GM21717 (cell line): ENCODE data around the gene C1QL4.
A peak's percentile ranks its signal among the peaks of the same experiment; 100 is the strongest.
"Not testable (repeated sequence)": the region's sequence is repeated elsewhere in the genome, so short reads cannot be mapped to it uniquely, and the experiment has no call there.

Experiments
- ATAC-seq: cut with Tn5 transposase; IDR thresholded peaks from one replicate; pipeline ENCODE4 v1.9.1; 2021; ENCODE audit warnings: mild to moderate bottlenecking, moderate library complexity; ENCODE audit not compliant: unreplicated experiment

Gene C1QL4

DNA sequence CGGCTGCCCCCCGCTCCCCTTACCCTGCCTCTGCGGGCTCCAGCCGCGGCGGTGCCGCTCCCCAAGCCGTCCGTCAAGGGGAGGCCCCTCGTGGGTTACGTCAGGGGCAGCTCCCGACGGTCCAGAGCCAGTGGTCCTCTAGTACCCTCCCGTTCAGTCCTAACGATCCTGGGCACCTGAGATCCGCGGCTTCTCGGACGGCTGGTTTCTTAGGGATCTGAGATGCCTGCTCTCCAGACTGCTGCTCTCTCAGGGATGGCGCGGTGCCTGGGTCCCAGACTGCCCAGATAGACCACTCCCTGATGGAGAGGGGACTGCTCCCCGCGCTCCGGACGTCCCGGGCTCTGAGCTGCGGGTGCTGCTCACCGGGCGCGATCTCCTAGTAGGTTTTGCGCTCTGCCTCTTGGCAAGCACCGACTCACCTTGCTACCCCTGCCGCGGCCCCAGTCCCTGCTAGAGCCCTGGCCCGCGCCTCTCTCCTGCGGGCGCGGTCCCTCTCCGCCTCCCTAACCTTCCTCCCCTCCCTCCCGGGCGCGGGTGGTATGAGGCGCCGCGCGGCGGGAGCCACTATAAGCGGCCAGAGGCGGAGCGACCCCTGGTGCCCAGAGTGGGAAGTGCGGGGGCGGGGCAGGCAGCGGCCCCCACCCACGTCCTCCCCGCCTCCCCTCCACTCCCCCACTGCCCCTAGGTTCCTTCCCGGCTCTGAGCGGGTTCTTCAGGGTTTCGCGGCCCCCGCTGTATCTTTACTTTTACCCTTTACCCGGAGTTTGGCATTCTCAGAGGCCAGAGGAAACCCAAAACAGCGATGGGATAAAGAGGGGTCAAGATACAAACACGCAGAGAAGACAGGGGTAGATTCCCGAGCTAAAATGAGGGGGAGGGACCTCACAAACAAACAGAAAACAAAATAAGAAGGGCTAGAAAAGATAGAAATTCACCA lies at the start of gene C1QL4:
C1QL4 (minus strand) TSS at position 544 of the 940 bp plus-strand sequence. CDS start 711 bp downstream, outside the sequence.
- peak; percentile 51 for ATAC-seq

DNA sequence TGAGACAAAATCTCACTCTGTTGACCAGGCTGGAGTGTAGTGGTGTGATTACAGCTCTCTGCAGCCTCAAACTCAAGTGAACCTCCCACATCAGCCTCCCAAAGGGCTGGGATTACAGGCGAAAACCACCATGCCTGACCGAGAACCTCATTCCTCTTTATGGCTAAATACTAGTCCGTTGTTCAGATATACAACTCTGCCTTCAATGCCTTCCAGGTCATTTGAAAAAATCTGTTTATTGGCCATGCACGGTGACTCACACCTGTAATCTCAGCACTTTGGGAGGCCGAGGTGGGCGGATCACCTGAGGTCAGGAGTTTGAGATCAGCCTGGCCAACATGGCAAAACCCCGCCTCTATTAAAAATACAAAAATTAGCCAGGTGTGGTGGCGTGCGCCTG lies 43.2 kb upstream of the C1QL4 start:
- not testable (repeated sequence) for ATAC-seq

DNA sequence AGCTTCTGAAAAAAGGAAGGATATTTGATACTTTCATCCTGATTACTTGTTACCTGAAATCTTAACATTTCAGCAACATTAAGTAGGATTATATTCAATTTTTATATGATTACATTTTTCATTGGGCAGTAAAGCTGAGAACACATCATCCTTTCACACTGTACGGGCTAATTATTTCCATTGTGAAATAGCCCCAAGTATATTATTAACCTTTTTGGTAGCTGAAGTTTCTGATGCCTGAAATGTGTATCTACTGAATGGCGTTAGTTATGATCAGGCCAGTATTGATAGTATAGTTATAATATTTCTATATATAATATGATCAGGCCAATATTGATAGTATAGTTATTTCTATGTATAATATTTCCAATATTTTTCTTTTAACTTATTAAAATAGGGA lies 40.4 kb upstream of the C1QL4 start:
- ATAC-seq, result no peak

DNA sequence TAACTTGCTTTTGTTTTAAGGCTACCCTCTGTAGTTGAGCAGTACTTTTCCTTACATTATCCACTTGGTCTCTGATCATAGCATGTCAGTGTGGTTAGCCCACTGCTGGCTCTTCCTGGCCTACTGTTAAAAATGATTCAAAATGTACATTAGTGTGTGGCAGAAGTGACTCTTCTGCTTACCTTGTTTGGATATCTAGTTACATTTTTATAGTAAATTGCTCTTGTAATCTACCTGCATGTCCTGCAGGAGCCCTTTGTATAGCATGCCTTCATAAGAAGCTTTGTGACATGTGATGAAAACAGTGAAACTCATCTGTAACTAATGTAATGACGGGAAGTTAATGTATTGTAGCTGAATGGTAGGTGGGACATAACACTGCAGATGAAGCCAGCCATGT lies 38.4 kb upstream of the C1QL4 start:
- no peak for ATAC-seq

DNA sequence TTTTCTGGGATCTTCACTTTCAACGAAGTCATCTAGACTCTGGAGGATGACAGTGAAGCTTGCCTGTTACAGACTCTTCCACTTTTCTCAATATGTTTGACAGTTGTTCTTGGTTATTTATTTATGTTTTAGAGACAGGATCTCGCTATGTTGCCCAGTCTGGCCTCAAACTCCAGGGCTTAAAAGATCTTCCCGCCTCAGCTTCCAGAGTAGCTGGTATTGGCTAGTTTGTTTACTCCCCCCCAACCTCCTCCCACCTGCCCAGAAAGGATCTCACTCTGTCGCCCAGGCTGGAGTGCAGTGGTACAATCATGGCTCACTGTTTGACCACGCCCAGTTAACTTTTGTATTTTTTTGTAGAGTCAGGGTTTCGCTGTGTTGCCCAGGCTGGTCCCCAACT lies 33.6 kb upstream of the C1QL4 start:
- ATAC-seq, result no peak

DNA sequence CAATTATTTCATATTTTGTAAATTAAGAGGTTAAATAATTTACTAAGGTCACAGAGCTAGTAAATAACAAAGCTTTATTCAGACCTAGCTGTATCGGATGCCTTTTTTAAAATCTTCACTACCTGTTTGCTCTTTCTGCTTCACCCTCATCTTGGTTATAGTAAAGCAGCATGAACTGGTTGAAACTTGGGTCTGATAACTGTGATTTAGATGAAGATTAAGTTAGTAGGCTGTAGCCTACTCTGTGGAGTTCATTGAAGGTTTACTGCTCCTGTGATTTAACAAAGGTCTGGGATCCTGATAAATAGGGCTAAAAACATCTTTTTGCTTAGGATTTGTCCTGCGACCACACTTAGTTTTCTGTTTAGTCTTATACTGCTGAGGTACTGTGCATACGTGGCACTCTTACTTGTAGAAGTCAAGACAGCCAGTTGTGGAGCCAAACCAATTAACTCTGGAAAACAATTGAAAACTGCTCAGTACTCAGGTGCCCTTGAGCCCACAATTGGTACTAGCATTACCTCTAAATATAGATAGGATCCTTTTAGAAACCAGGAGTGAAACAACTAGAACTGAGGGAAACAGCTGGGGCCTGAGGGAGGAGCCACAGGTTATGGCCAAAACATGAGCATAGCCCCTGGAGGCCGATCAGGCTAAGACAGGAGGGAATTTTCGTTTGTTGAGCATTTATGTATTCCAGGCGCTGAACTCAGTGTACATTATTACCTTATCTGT lies 32.6 kb upstream of the C1QL4 start:
- ATAC-seq, result peak; percentile 45

DNA sequence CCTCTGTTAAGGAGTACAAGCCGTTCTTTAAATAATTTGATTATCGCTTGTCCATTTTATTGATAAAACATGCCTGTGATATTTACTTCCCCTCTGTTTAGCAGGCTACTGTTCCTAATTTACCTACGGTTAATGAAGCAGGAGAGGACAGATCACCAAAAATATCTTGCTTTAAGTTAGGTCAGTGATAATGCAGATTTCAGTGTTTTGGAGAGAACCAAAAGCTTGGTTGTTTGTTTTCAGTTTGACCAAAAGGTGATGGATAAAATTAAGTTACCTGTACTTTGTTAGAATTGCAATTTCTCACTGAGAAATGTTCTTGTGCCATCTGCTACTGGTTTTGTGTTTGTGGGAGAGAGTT lies 31.2 kb upstream of the C1QL4 start:
- ATAC-seq, result no peak

DNA sequence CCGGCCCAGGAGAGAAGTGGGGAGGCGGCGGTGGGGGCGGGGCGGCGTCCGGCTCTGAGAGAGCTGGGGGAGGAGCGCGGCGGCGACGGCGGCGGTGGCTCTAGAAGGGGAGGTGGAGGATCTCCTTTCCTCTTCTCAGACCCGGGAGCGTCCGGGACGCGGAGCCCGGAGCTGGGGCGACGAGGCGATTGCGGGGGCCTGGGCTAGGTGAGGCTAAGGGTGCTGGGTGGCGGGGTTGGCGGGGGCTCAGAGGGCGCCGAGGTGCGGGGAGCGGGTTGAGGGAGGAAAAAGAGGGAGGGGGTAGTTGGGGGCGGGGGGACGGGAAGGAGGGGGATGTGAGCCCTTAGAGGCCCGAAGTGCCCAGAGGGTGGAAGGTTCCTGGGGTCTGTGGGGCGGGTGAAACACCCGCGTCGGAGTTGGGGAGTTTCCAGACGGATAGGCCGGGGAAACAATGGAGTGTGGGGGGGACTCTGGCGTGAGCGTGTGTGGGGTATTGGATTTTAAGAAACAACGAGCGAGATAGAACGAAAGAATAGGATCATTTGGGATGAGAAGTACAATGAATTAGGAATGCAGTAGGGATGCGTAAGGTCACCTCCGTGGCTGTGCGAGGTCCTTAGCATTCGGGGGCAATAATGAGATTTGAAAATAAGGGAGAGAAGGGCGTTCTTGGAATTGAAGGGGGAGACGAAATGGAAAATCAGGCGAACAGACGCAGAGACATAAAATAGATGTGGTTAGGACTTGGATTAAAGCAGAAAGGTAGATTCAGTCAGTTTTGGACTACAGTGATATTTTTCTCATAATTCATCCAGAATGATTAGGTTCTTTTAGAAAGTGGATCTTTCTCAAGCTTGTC lies 30.6 kb upstream of the C1QL4 start, which contains the start of gene SPATS2:
SPATS2 (plus strand) TSS at position 82 of the 859 bp plus-strand sequence. CDS start 93,551 bp downstream, outside the sequence.
- no peak for ATAC-seq

DNA sequence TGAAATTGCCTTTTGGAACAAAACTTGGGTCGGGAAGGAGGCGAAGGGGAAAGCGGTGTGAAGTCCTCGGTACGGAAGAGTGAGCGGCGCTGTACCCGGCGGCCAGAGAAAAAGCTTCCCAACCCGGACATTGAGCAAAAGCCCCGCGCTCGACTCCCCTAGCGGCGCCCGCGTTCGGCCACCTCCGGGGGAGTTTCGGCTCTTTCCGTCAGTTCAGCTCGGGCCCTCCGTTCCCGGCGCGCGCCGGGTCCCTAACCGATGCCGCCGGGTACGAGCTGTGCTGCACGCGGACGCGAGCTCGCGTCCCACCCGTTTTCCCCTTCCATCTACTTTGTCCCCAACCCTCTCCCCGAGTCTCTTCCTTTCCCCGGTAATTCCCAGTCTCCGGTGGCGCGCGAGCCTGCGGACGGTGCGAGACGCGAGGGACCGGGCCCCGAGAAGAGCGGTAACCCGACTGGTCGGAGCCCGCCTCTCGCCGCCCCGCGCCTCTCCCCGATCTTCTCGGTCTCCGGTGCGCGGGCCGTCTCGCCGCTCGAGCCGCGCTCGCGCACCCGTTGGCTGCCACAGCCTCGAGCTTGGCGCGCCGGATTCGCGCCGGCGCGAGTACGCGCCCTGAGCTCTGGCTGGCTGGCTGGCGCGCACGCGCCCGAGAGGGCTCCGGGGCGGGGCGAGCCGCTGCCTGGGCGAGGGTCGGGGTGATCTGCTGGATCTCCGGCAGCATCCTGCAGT lies 29.8 kb upstream of the C1QL4 start:
- peak; percentile 55 for ATAC-seq

DNA sequence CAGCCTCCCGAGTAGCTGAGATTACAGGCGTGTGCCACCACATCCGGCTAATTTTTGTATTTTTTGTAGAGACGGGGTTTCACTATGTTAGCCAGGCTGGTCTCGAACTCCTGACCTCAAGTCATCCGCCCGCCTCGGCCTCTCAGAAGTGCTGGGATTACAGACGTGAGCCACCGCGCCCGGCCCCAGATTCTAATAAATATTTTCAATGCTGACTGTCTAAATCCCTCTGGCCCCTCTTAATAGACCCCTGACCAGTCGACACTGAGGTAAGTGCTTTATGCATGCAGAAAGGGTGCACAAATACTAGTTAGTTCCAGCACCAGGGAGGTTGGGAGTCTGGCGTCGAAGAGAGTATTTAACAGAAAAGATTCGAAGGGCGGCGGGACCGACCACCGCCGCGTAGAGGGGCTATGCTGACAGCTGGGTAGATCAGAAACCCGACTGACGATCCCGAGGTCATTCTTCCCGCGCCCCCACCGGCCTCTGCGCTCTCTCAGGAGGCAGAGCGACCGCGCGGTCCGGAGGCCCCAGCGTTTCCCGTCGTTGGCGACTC lies 29.2 kb upstream of the C1QL4 start:
- peak; percentile 21 for ATAC-seq

DNA sequence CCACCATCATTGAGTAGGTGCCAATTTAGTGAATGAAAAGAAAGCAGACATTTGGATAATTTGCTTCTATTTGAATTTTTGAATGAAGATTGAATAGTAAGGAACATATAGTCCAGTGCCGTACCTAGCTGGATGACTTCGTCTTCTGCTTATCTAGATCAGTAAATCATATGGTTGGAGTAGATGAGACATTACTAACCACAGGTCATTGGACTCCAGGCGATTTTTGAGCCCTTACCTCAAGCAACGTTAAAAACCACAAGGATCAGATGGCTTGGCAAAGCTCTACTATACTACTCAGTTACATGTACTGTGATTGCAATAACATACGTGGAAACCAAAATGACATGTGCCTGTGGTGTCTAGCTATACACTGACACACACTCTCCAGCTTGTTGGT lies 28.6 kb upstream of the C1QL4 start:
- ATAC-seq, result no peak

DNA sequence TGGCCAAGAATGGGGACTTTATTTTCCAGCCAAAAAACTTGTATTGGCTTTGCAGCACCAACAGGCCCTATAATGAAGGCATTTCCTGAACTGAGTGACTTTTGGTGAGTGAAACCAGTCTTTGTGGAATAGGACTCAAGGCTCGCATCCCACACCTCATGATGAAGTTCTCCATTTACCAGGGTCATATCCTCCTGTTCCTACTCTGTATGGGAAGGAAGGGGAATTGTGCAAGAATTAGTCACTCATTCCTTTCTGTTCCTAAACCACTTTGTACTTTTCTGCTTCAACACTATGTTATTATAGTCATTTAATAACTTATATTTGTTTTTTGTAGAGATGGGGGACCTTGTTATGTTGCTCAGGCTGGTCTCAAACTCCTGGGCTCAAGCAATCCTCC lies 28.0 kb upstream of the C1QL4 start:
- ATAC-seq, result no peak

DNA sequence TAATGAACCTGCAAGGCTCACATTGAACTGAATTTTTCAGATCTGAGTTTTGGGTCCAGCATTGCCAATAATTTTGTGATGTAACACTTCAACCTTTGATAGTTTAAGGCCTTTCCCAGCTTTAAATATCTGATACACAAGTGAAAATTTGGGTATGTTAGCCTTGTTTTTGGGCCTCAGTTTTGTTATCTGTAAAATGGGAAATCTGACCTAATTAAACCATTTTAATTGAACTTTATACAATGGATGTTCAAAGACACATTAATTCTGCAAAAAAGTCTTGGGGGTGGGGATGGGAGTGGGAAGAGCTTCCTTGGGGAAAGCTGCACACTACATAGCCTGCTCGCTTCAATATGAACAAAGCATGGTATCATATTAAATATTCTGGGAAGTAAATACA lies 25.1 kb upstream of the C1QL4 start:
- ATAC-seq, result no peak

DNA sequence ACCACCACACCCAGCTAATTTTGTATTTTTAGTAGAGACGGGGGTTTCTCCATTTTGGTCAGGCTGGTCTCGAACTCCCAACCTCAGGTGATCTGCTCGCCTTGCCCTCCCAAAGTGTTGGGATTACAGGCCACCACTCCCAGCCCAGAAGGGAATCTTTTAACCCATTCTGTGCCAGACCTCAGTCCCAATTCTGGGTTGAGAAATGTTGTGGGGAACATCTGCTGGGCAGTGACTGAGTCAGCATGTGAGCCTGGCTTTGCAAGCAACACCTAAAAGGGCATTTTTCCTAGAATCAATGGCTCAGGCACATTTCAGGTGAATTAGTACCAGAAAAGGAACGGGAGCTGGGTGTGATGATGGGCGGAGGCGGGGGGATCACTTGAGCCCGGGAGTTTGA lies 22.7 kb upstream of the C1QL4 start:
- no peak for ATAC-seq

DNA sequence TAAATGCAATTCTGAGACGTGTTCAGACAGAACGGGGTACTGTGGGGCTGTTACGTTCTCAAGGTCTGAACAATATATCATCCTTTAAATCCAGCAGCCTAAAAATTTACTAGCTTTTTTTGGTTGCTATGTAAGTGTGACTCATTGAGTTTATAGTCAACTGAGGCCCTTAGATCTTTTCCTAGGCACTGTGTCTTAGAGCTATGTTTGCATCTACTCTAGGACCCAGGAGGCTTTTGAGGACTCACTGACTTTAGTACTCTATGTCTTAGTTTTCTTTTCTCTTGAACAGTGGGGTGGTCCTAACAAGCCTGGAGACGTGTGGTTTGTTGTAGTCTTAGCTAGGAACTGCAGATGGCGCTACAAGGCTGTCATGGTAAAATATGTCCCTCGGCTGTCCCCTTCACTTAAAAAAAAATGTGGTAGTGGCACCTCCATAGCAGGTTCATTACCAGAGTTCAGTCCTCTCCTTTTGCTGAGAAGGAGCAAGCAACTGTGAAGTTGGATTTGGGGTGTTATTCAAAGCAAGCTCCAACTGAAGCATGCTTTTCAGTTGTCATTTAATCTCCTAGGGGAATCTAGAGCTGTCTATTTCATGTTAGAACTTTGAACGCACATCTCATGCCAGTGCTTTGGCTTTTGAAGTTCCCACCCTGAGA lies 21.6 kb upstream of the C1QL4 start:
- ATAC-seq, result peak; percentile 61

DNA sequence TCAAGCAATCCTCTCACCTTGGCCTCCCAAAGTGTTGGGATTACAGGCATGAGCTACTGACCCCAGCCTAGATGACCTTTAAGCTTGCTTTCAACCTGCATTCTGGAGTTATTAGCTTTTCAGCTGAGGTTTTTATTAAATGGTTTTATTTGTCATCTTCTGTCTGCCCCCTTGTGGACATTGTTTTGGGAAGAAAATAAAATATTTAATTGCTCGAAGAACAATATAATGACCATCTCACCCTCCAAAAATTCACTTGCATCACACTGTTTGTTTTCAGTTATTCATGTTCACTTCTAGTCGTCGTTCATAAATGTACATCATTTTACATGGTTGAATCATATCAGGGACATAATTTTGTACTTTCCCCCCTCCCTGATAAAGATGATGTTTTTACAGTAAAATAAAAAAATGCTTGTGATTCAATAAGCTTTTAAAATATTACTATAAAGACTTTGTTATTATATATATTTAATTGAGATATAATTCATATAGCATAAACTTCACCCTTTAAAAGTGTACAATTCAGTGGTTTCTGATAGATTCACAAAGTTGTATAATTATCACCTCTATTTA lies 20.2 kb upstream of the C1QL4 start:
- no peak for ATAC-seq

DNA sequence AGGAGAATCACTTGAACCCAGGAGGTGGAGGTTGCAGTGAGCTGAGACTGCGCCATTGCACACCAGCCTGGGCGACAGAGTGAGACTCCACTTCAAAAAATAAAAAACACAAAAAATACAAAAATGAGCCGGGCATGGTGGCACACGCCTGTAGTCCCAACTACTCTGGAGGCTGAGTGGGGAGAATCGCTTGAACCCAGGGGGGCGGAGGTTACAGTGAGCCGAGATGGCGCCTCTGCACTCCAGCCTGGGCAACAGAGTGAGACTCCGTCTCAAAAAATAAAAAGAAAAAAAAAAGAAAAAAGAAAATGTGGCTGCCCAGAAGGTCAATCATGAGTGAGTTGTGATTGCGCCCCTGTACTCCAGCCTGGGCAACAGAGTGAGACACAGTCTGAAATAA lies 18.9 kb upstream of the C1QL4 start:
- ATAC-seq, result no peak

DNA sequence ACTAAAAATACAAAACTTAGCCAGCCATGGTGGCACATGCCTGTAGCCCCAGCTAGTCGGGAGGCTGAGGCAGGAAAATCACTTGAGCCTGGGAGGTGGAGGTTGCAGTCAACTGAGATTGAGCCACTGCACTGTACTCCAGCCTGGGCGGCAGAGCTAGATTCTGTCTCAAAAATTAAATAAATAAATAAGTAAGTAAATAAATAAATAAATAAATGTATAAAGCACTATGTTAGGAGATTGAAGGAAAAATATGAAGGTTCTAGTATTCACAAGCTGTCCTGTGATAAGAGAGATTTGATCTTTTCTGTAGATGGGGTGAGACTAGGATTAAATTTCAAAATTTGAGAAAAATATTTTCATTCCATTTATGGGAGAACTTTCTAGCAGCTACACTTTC lies 15.4 kb upstream of the C1QL4 start:
- no peak for ATAC-seq

DNA sequence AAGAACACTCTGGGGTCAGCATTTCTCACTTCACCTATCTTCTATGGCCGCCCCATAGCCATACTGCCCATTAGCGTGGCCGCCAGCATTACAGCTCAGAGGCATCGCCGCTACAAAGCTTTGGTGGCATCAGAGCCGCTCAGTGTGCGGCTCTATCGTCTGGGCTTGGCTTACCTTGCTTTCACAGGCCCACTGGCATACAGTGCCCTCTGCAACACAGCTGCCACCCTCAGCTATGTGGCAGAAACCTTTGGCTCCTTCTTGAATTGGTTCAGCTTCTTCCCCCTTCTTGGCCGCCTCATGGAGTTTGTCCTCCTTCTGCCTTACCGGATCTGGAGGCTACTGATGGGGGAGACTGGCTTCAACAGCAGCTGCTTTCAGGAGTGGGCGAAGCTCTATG lies 12.3 kb upstream of the C1QL4 start:
- ATAC-seq, result no peak
